AG08396 (cell line): ENCODE measurements around the gene KRTAP27-1.

Source experiments
- DNase-seq: peaks from one replicate; pipeline ENCODE4 v3.0.0; 2012; ENCODE audit warnings: low spot score, mixed read lengths

The KRTAP27-1 gene, protein sequence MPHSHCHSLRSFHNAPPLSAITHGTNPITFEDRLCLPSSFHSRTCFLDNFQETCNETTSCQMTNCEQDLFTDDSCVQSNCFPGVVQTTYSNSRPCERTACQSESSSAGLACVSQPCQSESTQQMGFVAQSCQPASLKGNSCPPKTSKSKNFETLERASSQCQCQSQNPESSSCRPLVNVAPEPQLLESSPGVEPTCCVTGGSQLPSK

DNA sequence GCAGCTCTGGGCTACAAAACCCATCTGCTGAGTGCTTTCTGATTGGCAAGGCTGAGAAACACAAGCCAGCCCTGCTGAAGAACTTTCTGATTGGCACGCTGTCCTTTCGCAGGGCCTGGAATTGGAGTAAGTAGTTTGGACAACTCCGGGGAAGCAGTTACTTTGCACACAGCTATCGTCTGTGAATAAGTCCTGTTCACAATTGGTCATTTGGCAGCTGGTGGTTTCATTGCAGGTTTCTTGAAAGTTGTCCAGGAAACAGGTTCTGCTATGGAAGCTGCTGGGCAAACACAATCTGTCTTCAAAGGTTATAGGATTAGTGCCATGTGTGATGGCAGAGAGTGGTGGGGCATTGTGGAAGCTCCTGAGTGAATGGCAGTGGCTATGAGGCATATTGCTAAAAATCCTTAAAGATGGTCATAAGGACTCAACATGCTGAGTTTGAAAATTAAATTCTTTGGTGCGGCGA, at the start of gene KRTAP27-1:
TSS of gene KRTAP27-1 (minus strand) at position 419 of the 469 bp plus-strand sequence. CDS start at position 393, 26 bp downstream.
- DNase-seq: no peak

DNA sequence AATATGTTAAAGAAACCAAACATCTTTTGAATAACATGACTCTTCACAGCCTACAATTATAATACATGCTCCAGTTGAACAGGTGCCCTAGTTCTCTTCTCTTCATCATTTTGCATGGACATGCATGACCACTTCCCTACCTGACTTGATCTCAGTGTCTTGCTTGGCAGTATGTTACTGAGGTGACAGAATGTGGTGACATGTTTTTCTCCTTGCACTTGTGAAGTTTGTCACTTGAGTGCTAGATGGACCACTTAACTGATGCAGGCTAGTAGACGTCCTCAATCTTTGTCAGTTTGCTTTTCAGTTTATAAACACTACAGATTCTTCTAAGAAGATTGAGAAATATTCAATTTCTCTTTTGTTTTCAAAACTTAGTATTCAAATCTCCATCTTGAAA, 44.7 kb upstream of the KRTAP27-1 start:
- no peak for DNase-seq

DNA sequence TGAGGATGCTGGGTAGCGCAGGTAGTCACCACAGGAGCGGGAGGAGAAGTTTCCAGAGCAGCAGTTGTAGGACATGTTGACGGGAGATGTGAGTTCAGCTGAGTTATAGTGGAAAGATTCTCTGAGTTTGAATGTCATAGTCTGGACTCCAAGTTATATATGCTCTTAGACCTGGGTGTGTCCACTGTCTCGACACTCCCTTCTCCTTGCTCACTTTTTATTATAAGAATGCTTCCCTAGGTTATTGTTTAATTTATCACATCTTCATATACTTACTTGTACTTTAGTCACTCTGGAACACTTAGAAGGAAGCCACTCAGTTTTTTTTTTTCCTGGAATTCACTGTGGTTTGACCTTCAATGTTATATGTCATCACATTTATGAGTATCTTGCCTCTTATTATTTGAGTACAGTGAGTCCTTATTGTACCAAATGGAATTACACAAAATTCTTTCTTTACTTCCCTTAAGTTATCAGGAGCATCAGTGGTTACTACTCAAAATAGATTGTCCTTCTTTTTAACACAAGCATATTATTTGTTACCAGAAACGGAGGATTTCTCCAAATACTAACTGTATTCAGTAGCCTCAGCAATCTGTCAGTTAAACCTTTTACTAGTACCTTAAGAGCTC, 34.8 kb upstream of the KRTAP27-1 start, which contains the start of gene KRTAP13-2:
TSS of gene KRTAP13-2 (minus strand) at position 133 of the 632 bp plus-strand sequence. CDS start at position 75, 58 bp downstream.
- no peak for DNase-seq

DNA sequence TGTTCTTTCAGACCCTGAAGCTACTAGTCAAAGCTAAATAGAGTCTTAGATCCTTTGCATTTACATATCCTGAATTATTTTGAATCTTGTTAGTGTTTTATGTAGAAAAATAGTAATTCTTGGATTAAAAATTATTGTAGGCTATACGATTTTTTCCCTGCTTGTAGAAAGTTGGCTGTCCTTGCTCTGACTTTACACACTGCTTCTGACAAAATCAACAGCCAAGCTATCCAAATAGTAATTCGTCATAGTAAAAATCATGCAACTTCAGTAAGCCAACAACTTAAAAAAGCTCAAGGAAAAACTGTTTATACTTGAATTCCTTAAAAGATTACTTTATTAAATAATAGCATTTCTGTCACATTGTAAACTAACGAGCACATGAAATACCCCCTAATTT, 18.4 kb upstream of the KRTAP27-1 start:
- no peak for DNase-seq

DNA sequence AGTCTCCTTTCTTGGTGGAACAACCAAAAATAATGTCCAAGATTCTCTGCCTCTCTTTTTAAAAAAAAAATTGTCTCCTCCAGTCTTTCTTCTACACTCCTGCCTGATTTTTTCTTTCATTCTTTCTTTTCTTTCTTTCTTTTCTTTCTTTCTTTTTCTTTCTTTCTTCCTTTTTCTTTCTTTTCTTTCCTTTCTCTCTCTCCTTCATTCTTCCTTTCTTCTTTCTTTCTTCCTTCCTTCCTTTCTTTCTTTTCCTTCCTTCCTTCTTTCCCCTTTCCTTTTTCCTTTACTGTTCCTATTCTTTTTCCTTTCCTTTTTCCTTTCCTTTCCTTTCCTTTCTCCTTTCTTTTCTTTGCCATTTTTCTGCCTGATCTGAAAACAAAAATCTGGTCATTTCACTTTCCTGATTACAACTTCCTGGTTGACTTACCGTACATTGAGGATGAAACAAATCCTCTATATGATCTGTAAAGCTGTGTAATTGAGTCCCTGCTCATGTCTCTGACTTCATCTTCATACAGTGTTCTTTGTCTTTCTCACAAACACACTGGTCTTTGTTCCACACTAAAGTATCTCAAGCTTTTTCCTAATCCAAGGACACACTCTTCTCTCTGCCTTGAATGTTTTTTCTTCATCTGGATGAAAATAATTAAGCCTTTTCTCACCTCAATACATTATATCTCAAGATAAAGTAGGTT, 17.0 kb upstream of the KRTAP27-1 start:
- DNase-seq: no peak

DNA sequence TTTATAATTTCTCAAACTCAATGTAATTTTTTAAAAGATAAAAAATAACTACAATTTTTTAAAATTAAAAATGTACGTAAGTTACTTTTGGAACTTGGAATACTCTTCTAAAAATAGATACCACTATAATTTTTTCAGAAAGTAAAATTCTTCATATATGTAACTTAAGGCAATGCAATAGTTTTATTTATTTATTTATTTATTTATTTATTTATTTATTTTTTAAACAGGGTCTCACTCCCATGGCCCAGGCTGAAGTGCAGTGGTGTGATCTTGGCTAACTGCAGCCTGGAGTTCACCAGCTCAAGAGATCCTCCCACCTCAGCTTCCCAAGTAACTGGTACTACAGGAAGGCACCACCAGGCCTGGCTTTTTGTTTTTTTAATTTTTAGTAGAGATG, 14.0 kb upstream of the KRTAP27-1 start:
- no peak for DNase-seq

DNA sequence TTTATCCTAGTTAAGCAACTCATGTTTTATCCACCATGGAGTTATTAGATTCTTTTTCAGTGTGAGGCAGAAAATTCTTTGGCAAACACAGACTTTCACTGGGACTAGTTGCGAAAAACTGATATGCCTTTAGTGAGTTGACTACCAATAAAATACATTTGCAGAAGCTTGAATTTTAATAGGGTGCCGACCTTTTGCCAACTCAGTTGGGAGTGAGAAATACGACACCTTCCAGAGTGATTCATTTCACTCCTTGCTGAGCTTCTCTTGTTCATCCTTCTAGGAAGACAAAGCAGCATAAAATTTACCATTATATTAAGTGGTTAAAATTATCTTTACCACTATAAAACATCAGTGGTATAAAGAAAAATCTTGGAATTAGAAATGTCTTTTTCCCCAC, 12.1 kb upstream of the KRTAP27-1 start:
- DNase-seq: no peak

DNA sequence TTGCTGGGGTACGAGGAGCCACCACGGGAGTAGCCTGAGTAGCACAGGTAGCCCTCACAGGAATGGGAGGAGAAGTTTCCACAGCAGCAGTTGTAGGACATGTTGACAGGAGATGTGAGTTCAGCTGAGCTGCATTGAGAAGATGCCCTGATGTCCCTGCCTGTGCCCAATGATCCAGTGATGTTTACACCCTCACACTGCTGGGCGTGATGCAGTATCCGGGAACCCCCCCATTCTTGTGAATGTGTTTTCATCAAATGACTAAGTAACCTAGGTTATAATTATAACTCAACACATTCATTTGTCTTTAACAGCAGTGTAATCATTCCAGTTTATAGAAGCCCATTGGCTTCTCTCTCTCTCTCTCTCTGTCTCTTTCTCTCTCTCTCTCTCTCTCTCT, 11.0 kb upstream of the KRTAP27-1 start, which contains the start of gene KRTAP23-1:
TSS of gene KRTAP23-1 (minus strand) at position 101 of the 400 bp plus-strand sequence. CDS start at position 101, 0 bp downstream.
- no peak for DNase-seq

DNA sequence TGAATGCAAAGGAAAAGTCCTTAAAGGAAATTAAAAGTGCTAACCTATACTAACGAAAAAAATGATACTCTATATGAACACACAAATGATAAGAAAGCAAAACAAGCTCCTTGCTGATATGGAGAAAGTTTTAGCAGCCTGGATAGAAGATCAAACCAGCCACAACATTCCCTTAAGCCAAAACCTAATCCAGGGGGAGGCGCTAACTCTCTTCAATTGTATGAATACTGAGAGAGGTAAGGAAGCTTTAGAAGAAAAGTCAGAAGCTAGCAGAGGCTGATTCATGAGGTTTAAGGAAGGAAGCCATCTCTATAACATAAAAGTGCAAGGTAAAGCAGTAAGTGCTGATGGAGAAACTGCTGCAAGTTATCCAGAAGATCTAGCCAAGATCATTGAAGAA, 7.5 kb upstream of the KRTAP27-1 start:
- DNase-seq: no peak

DNA sequence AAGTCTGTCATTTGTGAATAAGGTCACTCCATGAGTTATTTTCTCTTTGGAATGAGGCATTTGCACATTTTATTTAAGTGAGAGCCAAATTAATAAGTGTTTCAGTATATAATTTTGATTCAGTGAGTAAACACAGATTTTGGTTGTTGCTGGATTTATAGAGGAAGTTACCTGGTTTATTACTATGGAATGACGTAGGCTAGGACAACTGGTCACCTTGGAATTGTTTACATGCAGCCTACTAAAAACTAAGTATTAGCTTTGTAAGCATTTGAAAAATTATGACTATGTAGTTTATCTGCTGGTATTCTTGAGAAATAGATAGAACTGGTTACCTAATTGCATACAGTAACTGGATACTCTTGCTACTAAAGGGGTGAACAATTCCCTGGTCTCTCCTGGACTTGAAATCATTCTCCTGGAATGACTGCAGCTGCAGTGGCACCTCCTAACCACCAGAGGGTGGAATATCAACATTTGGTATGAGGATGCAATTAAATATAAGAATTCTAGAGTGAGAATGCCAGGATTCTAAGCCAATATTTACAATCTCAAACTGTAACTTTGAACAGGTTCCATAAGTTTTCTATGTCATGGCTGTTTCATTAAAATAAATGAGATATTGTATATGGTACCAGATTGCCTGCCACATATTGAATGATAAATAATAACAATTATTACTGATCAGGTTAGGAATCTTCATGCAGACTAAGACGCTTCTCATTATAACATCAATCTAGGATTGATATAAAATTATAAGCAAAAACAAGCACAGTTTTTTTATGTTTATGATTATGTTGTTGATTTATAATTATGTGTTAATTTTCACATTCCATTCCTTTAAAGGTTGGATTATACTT, 3.5 kb upstream of the KRTAP27-1 start:
- peak; percentile 4 for DNase-seq

DNA sequence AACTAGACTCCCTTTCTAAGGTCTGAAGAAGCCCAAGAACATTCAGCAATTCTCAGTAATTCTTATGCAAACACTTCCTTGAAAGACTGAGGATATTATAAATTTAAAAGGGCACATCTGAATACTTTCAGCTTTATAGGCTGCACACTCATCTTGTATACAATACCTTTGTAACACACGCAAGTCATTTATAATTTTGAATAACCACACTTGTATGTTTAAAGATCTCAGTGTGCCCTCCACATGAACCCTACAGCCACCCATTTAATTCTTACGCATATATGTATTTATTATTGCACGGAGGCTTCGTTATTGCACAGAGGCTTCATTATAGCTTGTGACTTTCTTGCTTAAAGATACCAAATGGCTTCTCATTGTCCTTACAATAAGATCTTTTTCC, 1.2 kb upstream of the KRTAP27-1 start:
- no peak for DNase-seq

DNA sequence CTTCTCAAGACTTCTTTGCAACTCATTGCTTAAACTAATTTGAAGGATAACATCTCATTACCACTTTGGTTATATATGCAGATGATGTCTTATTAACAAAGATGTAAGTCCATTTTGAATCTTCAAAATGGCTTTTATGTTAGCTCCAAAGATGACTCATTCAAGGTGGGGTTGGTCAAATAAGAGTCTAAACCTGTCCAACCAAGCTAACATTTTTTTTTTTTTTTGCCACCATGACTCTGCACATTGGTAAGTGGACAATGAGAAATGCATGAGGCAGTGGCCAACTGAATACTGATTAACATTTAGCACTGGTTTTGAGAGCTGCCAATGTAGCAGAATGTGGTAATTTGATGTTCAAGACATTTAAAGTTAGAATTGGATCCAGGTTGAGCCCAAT, 278 bp upstream of the KRTAP27-1 start:
- no peak for DNase-seq

DNA sequence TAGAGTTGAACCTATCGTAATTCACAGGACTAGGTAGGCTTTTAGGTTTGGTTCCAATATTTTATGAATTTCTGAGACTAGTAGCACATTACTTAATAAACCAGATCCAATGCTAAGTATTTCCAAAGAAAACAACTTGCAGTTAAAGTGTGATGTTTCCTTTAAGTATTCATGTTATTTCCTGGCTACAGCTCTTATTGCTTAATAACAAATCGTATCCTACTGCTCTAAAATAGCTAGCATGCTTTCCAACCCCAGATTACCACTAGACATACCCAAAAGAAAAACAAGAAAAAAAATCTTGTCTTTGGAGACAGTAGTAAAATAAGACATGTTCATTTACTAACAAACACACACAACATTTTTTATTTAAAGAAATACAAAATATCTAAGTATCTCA, 898 bp downstream of the KRTAP27-1 start:
- DNase-seq: no peak

DNA sequence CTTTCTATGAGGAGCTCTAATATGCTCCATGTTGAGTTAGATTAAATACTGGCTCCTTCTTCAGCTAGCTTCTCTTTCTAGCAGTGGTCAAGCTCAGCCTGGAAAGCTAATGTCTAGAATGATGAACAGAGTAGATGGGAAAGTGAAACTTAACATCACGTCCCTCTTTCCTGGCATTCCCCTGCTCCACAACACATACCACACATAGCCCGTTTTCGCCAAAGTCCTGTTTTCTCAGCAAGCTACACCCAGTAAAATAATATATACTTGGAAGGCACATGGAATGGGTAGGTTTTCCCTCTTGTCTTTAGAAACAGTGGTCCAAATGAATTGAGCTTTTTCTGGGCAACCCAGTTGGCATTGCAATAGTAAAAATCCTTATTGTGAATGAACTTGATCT, 3.8 kb downstream of the KRTAP27-1 start:
- no peak for DNase-seq

DNA sequence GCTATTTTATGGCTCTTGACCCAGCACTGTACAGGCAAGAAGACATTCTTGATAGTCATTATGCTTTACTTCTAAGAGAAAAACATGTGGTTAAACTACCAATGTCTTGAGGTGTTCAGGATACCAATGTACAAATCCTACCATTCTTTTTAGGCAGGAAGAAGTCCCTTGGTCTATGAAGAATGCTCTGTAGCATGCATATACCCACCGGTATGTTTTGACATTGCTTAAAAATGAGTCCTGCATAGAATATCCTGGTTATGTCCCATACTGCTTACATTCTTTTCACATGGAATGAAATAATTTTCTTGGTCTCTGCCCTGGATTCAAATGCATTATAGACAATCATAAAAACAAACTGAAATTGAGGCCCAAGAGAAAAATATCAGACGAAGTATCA, 4.8 kb downstream of the KRTAP27-1 start:
- no peak for DNase-seq

DNA sequence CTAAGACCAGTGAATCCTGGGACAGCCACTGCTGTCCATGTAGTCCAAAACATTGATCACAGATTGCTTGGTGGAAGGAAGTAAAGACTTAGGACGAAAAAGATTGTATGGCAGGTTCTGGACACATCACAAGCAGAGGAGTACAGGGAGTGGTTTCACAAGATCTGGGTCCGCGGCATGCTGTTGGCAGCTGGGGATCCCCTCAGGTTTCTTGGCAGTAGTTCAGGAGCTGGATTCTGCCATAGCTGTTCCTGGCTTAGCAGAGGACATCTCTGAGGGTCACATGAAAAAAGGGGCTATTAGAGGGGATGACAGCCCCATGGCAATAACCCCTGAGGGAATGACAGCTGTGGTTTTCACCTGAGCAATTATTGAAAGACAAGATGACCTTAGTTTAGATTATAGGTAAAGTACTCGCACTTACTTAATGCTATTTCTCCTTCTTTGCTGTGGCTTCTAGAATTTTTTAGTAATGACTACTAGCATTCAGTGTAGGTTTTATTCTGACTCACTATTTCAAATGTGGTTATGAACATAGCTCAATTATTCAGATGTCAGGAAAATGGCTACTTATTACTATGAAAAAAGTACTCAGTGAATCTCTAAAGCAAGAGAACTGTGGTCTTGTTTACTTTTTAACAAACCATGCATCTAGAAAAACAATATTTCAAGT, 8.2 kb downstream of the KRTAP27-1 start:
- DNase-seq: no peak

DNA sequence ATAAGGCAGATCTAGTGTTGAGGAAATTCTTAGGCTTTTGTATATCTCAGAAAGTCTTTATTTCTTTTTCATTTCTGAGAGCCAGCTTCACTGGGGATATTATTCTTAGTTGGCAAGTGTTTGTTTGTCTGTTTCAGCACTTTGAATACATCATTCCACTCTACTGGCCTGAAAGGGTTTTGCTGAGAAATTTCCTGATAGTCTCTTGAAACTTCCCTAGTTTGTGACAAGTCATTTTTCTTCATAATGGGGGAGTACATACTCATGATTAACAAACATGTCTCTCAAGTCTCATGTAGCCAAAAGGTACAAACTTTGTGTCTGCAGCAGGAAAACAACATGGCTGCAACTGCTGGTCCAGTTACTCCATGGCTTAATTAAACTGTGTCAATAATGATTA, 11.1 kb downstream of the KRTAP27-1 start:
- no peak for DNase-seq

DNA sequence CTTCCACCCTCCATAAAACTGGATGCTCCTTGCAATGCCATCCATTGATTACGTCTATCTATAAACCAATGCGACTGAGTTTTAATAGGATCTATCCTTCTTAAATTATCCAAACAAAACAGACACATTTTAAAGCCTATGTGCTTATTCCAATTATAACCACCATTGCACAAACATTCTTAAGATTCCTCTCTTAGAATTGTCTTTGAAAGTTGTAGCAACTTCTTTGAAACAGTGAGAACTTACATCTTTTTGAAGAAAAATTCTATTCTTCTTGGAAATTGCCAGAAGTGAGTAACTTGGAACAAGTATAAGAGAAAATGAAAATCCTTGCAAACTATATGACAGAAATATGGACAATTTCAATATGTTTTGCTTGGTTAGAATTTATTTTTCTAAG, 17.3 kb downstream of the KRTAP27-1 start, which contains the start of gene KRTAP26-1:
TSS of gene KRTAP26-1 (minus strand) at position 101 of the 400 bp plus-strand sequence. CDS start 280 bp downstream, outside the sequence.
- DNase-seq: no peak

DNA sequence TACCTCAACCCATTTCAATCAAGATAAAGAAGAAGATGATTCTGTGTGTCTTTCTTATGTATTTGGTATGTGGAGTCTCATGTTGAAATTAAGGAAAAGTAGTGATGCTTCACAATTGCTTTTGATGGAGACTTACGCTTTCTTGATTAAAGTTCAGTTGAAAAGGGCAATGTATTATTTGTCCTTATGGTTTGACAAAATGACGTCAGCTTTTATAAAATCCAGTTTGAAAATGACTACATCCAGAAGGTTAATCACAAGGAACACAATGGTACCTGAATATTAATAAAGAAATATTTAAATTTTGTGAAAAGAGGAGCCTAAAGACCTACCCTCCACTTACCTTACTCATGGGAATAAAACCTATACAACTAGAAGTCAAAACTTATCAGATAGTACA, 21.8 kb downstream of the KRTAP27-1 start:
- DNase-seq: no peak

DNA sequence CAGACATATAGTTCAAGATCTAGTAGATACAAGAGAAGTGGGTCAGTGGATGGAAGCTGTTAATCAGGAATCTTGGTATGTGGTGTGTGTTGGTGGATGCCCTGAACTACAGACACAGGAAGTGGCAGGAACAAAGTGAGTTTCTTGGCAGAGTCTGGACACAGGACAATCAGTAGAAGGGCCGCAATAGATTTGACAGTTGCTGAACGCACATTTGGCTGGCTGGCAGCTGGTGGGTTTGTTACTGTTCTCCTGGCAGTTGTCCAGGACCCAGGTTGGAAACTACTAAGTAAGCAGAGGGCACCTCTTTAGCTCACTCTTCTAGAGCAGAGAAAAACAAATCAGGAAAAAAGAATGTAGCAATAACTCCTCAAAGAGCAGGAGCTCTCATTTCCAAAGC, 30.6 kb downstream of the KRTAP27-1 start:
- no peak for DNase-seq

DNA sequence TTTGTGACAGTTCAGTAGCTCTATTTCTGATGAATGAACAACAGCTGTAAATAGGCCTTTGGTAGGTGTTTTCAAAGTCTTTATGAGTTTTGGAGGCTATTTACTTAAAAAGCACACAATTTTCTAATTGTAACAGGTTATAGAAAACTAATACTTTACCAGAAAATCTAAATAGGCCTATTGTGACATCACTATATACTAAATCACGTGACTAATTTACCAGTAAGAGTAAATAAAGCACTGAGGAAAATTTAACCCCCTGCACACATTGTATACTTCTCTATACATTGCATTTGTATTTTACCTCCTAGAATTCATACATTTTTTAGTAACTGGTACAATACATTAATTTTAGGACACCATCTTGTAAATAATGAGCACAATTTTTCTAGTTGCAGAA, 32.4 kb downstream of the KRTAP27-1 start:
- DNase-seq: no peak
